HEK293 (cell line): ENCODE results near the gene ANXA2.
A peak's percentile ranks its signal among the peaks of the same experiment; 100 is the strongest.

Experiments
- CTCF ChIA-PET: fragments of 350-600 bp; formaldehyde crosslinking; extraction: SDS; loops from one replicate; lab custom pipeline; 2021; ENCODE audit warnings: antibody characterized with exemption; lab: Yijun Ruan, JAX
- POLR2A ChIA-PET: fragments of 300-600 bp; formaldehyde crosslinking; extraction: SDS; loops from one replicate; lab custom pipeline; 2020; ENCODE audit warnings: antibody characterized with exemption, inconsistent platforms; lab: Yijun Ruan, JAX
- H3K27ac ChIP-seq: fragments of 200-500 bp; sonication (Bioruptor generic); 2 replicates; pipeline ENCODE4 v1.5.1; 2014; ENCODE audit warnings: low read depth, low read length, control low read depth, inconsistent platforms; ENCODE audit errors: extremely low read depth
- H3K36me3 ChIP-seq, 2 experiments: fragments of 200-500 bp in 1 of 2; sonication (Bioruptor generic) in 1 of 2; 1 replicate in 1 of 2; 2 replicates in 1 of 2; pipeline ENCODE4 v1.5.1; 2014 to 2017; ENCODE audit warnings: inconsistent platforms in 2 of 2, low read length in 2 of 2; ENCODE audit not compliant: control insufficient read depth in 2 of 2, insufficient read depth in 1 of 2
- H3K4me1 ChIP-seq: fragments of 200-500 bp; sonication (Bioruptor generic); 2 replicates; pipeline ENCODE4 v1.5.1; 2014; ENCODE audit warnings: mild to moderate bottlenecking, low read length, inconsistent platforms; ENCODE audit not compliant: control insufficient read depth, insufficient read depth
- H3K4me3 ChIP-seq: 2 replicates; pipeline ENCODE4 v1.5.1; 2011; ENCODE audit warnings: low read depth, mild to moderate bottlenecking, control low read depth, low read length, moderate library complexity
- H3K9me3 ChIP-seq: fragments of 200-500 bp; sonication (Bioruptor generic); 2 replicates; pipeline ENCODE4 v1.5.1; 2014; ENCODE audit warnings: low read depth, low read length, inconsistent platforms; ENCODE audit not compliant: control insufficient read depth, insufficient read depth
- MYNN ChIP-seq: fragments of 450-650 bp; formaldehyde crosslinking; IDR thresholded peaks from 2 replicates; pipeline ENCODE4 v1.5.1; 2016; ENCODE audit warnings: missing biosample characterization, missing genetic modification characterization, borderline replicate concordance
- OSR2 ChIP-seq: fragments of 450-650 bp; formaldehyde crosslinking; IDR thresholded peaks from 2 replicates; pipeline ENCODE4 v1.5.1; 2016; ENCODE audit warnings: missing biosample characterization, missing genetic modification characterization
- OVOL3 ChIP-seq: fragments of 450-650 bp; formaldehyde crosslinking; IDR thresholded peaks from 2 replicates; pipeline ENCODE4 v1.5.1; 2016; ENCODE audit warnings: missing biosample characterization, missing genetic modification characterization
- PRDM10 ChIP-seq: fragments of 450-650 bp; formaldehyde crosslinking; IDR thresholded peaks from 2 replicates; pipeline ENCODE4 v1.5.1; 2016; ENCODE audit warnings: missing biosample characterization, missing genetic modification characterization
- SETDB1 ChIP-seq: IDR thresholded peaks from one replicate; pipeline ENCODE4 v1.6.1; 2017; ENCODE audit warnings: mild to moderate bottlenecking, low read length, moderate library complexity, mixed read lengths; ENCODE audit not compliant: insufficient read length
- TCF7L2 ChIP-seq: IDR thresholded peaks from 2 replicates; pipeline ENCODE4 v1.6.1; 2011; ENCODE audit warnings: low read depth, mild to moderate bottlenecking, inconsistent platforms, low read length, moderate library complexity, borderline replicate concordance
- TRIM28 ChIP-seq: IDR thresholded peaks from 2 replicates; pipeline ENCODE4 v1.6.1; 2011; ENCODE audit warnings: low read length, control low read depth, borderline replicate concordance
- WT1 ChIP-seq: fragments of 450-650 bp; formaldehyde crosslinking; IDR thresholded peaks from 2 replicates; pipeline ENCODE4 v1.5.1; 2016; ENCODE audit warnings: missing biosample characterization, missing genetic modification characterization
- ZBTB17 ChIP-seq: fragments of 450-650 bp; formaldehyde crosslinking; IDR thresholded peaks from 2 replicates; pipeline ENCODE4 v1.5.1; 2016; ENCODE audit warnings: missing biosample characterization, missing genetic modification characterization
- ZNF10 ChIP-seq: fragments of 450-650 bp; formaldehyde crosslinking; IDR thresholded peaks from 2 replicates; pipeline ENCODE4 v1.5.1; 2017; ENCODE audit warnings: missing biosample characterization, missing genetic modification characterization
- ZNF133 ChIP-seq: fragments of 450-650 bp; formaldehyde crosslinking; IDR thresholded peaks from 2 replicates; pipeline ENCODE4 v1.5.1; 2016; ENCODE audit warnings: missing biosample characterization, missing genetic modification characterization
- ZNF169 ChIP-seq: fragments of 450-650 bp; formaldehyde crosslinking; IDR thresholded peaks from 2 replicates; pipeline ENCODE4 v1.5.1; 2016; ENCODE audit warnings: missing biosample characterization, missing genetic modification characterization
- ZNF223 ChIP-seq: fragments of 450-650 bp; formaldehyde crosslinking; IDR thresholded peaks from 2 replicates; pipeline ENCODE4 v1.5.1; 2016; ENCODE audit warnings: missing biosample characterization, missing genetic modification characterization
- ZNF248 ChIP-seq: fragments of 450-650 bp; formaldehyde crosslinking; IDR thresholded peaks from 2 replicates; pipeline ENCODE4 v1.5.1; 2017; ENCODE audit warnings: missing biosample characterization, missing genetic modification characterization
- ZNF350 ChIP-seq: fragments of 450-650 bp; formaldehyde crosslinking; IDR thresholded peaks from 2 replicates; pipeline ENCODE4 v1.5.0; 2017; ENCODE audit warnings: missing biosample characterization, mild to moderate bottlenecking, missing genetic modification characterization
- ZNF391 ChIP-seq: fragments of 450-650 bp; formaldehyde crosslinking; IDR thresholded peaks from 2 replicates; pipeline ENCODE4 v1.5.1; 2016; ENCODE audit warnings: low read depth, missing biosample characterization, missing genetic modification characterization, borderline replicate concordance
- ZNF404 ChIP-seq: fragments of 450-650 bp; formaldehyde crosslinking; IDR thresholded peaks from 2 replicates; pipeline ENCODE4 v1.5.1; 2017; ENCODE audit warnings: missing biosample characterization, missing genetic modification characterization
- ZNF433 ChIP-seq: fragments of 450-650 bp; formaldehyde crosslinking; IDR thresholded peaks from 2 replicates; pipeline ENCODE4 v1.5.1; 2016; ENCODE audit warnings: missing biosample characterization, missing genetic modification characterization, low read depth
- ZNF558 ChIP-seq: fragments of 450-650 bp; formaldehyde crosslinking; IDR thresholded peaks from 2 replicates; pipeline ENCODE4 v1.5.1; 2016; ENCODE audit warnings: missing biosample characterization, missing genetic modification characterization
- ZNF580 ChIP-seq: fragments of 450-650 bp; formaldehyde crosslinking; IDR thresholded peaks from 2 replicates; pipeline ENCODE4 v1.5.1; 2016; ENCODE audit warnings: missing biosample characterization, missing genetic modification characterization
- ZNF585B ChIP-seq: fragments of 450-650 bp; formaldehyde crosslinking; IDR thresholded peaks from 2 replicates; pipeline ENCODE4 v1.5.1; 2016; ENCODE audit warnings: missing biosample characterization, missing genetic modification characterization
- ZNF707 ChIP-seq: fragments of 450-650 bp; formaldehyde crosslinking; IDR thresholded peaks from 2 replicates; pipeline ENCODE4 v1.5.1; 2016; ENCODE audit warnings: missing biosample characterization, missing genetic modification characterization
- ZNF843 ChIP-seq: fragments of 450-650 bp; formaldehyde crosslinking; IDR thresholded peaks from 2 replicates; pipeline ENCODE4 v1.5.1; 2016; ENCODE audit warnings: missing biosample characterization, missing genetic modification characterization
- ZSCAN16 ChIP-seq: fragments of 450-650 bp; formaldehyde crosslinking; IDR thresholded peaks from 2 replicates; pipeline ENCODE4 v1.5.1; 2016; ENCODE audit warnings: missing biosample characterization, missing genetic modification characterization
- TF ChIP-seq, protein P1 (sequence below): fragments of 450-650 bp; formaldehyde crosslinking; IDR thresholded peaks from 2 replicates; pipeline ENCODE4 v1.5.1; 2016; ENCODE audit warnings: missing biosample characterization, missing genetic modification characterization
- TF ChIP-seq, protein P2 (sequence below): fragments of 450-650 bp; formaldehyde crosslinking; optimal IDR thresholded peaks from 2 replicates; pipeline ENCODE3; 2016; ENCODE audit warnings: missing biosample characterization, mild to moderate bottlenecking, missing genetic modification characterization
- TF ChIP-seq, protein P3 (sequence below): fragments of 450-650 bp; formaldehyde crosslinking; IDR thresholded peaks from 2 replicates; pipeline ENCODE4 v1.5.1; 2016; ENCODE audit warnings: missing biosample characterization, missing genetic modification characterization

ANXA2 gene

DNA sequence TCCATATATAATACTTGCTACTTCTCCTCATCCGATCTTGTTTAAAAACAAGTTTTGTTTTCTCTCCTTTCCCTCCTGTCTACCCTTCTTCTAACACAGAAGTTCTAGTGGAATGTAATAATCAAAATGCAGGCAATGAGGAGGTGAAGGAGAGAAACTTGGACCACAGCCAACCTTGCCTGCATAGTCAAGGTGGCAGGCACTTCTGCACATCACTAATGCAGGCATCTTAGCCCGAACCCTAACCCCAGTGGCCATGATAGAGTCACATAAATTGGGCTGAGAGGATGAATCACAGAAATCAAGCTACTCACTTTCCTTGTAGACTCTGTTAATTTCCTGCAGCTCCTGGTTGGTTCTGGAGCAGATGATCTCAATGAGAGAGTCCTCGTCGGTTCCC lies 41.0 kb downstream of the ANXA2 start (continued):
- TF ChIP-seq ZNF391 (tag by site-specific recombination) (no peak), OVOL3 (tag by site-specific recombination) (no peak)

- Histone ChIP-seq H3K36me3 (peaks cover 4 to 94% of the 10 kb centered on the region in 2 experiments), H3K4me3 (no peak overlapping the region), H3K4me1 (no peaks in the 10 kb centered on the region), H3K27ac (no peak overlapping the region), H3K9me3 (no peaks in the 10 kb centered on the region)
- TF ChIP-seq PRDM10 (tag by site-specific recombination) (no peak), TRIM28 (no peak), ZNF169 (tag by site-specific recombination) (no peak), MYNN (no peak), SETDB1 (no peak), ZSCAN16 (tag by site-specific recombination) (no peak), ZNF223 (tag by site-specific recombination) (no peak), ZNF133 (no peak), ZNF404 (tag by site-specific recombination) (no peak), ZNF248 (tag by site-specific recombination) (no peak), ZNF580 (no peak)
- TF ChIP-seq, protein P1, sequence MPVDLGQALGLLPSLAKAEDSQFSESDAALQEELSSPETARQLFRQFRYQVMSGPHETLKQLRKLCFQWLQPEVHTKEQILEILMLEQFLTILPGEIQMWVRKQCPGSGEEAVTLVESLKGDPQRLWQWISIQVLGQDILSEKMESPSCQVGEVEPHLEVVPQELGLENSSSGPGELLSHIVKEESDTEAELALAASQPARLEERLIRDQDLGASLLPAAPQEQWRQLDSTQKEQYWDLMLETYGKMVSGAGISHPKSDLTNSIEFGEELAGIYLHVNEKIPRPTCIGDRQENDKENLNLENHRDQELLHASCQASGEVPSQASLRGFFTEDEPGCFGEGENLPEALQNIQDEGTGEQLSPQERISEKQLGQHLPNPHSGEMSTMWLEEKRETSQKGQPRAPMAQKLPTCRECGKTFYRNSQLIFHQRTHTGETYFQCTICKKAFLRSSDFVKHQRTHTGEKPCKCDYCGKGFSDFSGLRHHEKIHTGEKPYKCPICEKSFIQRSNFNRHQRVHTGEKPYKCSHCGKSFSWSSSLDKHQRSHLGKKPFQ (tag by site-specific recombination): no peak
- TF ChIP-seq, protein P2, sequence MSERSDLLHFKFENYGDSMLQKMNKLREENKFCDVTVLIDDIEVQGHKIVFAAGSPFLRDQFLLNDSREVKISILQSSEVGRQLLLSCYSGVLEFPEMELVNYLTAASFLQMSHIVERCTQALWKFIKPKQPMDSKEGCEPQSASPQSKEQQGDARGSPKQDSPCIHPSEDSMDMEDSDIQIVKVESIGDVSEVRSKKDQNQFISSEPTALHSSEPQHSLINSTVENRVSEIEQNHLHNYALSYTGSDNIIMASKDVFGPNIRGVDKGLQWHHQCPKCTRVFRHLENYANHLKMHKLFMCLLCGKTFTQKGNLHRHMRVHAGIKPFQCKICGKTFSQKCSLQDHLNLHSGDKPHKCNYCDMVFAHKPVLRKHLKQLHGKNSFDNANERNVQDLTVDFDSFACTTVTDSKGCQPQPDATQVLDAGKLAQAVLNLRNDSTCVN (tag by site-specific recombination): no peak
- ChIA-PET CTCF (no interaction called here), POLR2A (interaction anchor here (1.1 kb wide), 1 partner anchor 43 kb away, joined by 11 read pairs; the partner anchor contains the start of gene ANXA2)
Observed at GRCh38 chr15:60355148-60355857, 42.5 kb downstream of the ANXA2 start.

GRCh38 chr15:60353245-60353920 lies 44.4 kb downstream of the ANXA2 start:
- Histone ChIP-seq H3K4me1 (no peaks in the 10 kb centered on the region), H3K9me3 (no peaks in the 10 kb centered on the region), H3K36me3 (peaks cover 9 to 84% of the 10 kb centered on the region in 2 experiments; a peak in 2 of 3 replicates), H3K27ac (no peak overlapping the region), H3K4me3 (no peak overlapping the region)
- CTCF ChIA-PET: no interaction called here
- POLR2A ChIA-PET: no interaction called here
- TF ChIP-seq ZNF843 (tag by site-specific recombination) (no peak), ZNF707 (no peak), TCF7L2 (no peak), ZNF350 (peak; percentile 86), ZNF585B (no peak), OSR2 (no peak), WT1 (tag by site-specific recombination) (no peak), ZNF223 (tag by site-specific recombination) (no peak), ZNF433 (tag by site-specific recombination) (no peak), ZNF10 (tag by site-specific recombination) (no peak), ZNF558 (no peak), ZBTB17 (tag by site-specific recombination) (no peak)
- TF ChIP-seq, protein P3, sequence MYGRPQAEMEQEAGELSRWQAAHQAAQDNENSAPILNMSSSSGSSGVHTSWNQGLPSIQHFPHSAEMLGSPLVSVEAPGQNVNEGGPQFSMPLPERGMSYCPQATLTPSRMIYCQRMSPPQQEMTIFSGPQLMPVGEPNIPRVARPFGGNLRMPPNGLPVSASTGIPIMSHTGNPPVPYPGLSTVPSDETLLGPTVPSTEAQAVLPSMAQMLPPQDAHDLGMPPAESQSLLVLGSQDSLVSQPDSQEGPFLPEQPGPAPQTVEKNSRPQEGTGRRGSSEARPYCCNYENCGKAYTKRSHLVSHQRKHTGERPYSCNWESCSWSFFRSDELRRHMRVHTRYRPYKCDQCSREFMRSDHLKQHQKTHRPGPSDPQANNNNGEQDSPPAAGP: peak; percentile 38; the same call in 1 of the 2 replicates
